HK-2 (cell line): ENCODE results near the gene NFASC.

Experiments
- DNase-seq: peaks from one replicate; pipeline ENCODE4 v3.0.0-alpha.2; 2018; ENCODE audit not compliant: unreplicated experiment

NFASC gene

DNA sequence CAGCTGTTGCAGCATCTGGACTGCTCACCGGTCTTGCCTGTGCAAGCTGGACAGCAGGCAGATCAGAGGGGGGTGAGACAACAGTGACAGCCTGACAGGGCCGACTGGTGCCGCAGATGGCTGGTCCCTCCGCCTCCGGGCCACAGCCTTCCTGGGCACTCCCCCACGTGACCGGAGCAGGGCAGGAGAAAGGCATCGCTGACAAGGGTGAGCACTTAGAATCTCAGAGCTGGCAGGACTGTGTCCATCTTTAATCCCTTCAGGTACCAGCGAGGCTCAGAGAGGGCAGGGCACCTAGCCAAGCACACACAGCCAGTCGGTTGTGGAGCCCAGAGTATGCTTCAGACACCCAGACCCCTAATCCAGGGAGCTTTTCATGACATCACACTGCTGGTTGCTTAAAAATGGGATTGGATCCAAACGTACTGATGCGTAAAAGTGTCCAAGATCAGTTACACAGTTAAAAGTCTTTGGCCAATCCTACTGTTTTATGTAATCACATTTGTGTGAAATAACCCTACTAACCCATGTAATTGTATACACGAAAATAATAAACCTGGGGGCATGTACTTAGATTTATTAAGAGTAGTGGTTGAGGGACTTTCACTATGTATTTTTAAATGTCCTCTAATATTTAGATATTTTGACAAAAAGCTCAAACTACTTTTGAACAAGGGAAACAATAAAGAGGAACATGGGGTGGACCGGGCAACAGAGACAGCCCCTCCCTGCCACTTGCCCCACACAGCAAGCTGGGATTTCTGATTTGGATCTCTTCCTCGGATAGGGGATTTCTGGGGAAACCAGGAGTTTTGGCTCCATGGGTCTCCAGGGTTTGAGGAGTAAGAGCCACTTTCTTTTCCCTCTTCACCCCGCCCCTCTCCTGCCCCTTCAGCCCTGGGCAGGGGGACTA is 171.6 kb downstream of the NFASC start:
- DNase-seq = no peak

DNA sequence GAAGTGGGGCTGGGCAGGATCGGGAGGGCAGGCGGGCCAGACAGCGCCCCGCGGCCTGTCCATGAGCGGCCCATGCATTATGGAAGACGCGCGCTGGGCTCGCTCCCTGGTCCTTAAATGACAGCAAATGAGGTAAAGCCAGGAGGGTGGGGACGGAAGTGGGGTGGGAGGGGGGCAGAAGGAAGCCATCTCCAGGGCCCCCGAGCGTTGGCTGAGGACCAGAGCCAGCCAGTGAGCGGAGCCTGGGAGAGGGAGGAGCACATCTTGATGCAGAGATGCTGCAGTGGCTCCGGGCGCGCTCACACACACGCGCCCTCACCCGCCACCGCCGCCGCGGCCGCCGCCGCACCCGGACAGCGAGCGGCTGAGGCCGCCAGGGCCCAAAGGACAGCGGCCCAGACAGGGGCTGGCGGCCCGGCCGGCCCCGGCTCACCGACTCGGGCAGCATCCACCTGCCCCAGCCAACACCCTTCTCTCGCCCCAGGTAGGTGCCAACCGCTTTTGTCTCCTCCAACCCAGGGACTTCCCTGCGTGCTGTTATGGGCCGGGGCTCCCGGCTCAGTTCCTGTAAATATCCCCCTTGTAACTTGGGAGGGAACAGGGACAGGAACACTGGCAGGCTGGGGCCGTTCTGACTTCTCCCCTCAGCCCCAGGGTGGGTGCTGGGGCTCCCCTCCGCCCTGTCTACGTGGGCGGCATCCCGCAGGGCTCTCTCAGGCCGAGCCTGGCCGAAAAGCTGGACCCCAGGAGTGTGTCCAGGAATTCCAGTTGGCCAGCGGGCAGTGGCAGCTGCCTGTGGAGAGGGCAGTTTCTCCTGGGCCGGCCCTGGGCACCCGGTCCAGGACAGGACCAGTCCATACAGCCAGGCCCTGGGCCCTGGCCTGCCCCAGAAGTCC is 172.5 kb downstream of the NFASC start, which contains the start of gene CNTN2:
CNTN2 (plus strand) TSS at position 302 of the 896 bp plus-strand sequence. CDS start 9,974 bp downstream, outside the sequence.
- no peak for DNase-seq

DNA sequence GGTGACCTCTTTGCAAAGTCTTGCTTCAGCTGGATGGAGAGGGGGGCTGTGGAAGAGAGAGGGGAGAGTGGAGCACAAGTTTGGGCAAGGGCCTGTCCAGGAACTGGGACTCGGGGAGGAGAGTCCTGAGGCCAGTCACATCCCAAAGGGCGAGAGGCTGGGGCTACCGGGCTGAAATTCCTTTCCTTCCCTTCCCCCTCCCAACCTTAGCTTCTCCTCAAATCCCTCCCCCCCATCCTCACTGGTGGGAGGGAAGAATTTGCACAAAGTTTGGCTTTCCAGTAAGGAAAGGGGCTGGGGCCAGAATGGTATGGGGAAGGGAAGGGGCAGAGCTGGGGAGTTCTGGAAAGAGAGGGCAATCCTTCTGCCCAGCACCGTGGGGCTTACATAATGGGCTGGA is 173.2 kb downstream of the NFASC start:
- DNase-seq = no peak

- DNase-seq = no peak
These were observed 174.1 kb downstream of the NFASC start for GRCh38 chr1:205044741-205045140.

- no peak for DNase-seq
These were observed 174.5 kb downstream of the NFASC start for GRCh38 chr1:205045146-205045545.

DNA sequence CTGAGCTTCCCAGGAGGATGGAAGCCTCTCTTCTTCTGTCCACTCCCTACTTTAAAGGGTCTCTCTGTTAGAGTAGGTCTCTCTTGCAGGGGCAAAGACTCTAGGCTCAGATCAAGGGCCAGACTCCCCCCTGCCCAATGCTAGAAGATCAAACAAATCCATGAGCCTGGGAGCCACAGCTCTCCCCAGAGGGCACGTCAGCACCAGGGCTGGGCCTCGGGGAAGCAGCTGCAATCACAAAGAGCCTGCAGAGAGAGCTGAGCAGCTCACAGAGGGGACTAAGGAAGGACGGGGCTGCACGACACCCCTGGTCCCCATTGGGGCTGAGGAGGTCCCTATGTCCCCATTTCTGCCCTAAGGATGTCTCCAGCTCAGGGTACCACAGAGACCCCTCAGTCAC is 176.2 kb downstream of the NFASC start:
- no peak for DNase-seq

DNA sequence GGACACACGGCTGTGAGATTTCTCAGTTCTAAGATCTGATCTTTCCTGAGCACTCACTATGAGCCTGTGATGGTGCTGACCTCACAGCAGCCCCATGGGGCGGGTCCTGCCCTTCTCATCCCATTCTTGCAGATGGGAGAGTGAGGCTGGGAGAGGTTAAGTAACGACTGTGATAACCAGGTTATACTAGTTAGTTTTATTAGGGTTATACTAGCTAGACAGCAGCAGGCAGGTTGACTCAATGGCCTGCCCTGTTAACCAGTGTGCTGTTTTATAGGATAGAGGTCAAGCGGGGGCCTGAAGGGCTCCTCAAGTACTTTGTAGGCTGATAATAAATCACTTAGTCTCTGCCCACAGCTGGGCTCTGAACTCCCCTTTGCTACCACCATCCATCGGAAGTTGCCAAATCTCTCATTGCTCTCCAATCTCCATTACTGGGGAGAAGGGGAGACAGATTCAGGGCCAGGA is 177.1 kb downstream of the NFASC start:
- no peak for DNase-seq

DNA sequence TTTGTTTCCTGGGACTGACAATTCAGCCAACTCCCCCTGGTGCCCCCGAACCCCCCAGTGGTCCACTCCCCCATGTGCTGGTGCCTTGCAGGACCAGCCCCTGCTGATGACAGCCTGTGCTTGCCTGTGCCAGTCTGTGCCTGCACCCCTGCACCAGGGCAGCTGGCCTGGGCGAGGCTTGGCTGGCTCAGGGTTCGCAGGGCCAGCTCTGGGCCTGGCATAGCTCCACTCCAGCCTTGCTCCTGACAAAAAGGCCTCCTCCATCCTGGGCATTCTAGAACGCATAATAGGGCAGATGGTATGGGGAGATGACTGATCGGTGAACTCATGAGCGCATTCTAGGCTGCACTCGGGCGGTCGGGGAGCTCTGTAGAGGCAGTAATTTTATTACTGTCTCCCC is 177.7 kb downstream of the NFASC start:
- no peak for DNase-seq

DNA sequence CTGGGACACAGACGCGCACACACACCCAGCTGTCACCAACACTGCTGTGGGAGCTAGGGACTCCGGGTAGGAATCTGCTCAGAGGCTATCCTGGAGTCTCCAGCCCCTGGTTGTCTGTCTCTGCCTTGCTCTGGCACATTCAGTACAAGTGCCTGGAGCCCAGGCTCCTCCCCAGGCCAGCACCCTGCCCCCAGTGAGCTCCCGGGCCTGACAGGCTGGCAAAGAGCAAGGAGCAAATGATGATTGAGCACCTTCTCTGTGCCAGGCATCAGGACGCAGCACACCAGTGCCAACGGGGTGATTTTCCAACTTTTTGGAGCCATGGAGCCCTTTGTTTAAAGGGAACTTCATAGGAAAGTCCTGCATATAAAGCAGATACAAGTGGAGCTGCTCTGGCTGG is 178.8 kb downstream of the NFASC start:
- no peak for DNase-seq

DNA sequence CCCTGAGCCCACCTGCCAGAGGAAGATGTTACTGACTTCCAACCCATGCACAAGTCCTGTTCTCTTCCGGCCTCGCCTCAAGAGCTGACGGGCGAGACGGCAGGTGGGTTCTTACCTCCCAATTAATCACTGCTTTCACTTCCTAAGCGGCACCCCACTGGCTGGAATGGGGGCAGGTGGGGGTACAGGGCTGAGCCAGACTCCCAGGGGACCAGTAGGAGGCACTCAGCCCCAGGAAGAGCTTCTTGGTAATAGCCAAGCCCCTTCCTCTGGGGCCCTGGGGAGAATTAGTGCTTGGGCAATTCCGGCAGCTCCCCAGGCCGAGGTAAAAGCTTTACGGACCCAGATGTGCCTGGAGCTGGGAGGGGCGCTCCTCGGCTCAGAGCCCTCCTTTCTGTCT is 182.0 kb downstream of the NFASC start:
- no peak for DNase-seq

DNA sequence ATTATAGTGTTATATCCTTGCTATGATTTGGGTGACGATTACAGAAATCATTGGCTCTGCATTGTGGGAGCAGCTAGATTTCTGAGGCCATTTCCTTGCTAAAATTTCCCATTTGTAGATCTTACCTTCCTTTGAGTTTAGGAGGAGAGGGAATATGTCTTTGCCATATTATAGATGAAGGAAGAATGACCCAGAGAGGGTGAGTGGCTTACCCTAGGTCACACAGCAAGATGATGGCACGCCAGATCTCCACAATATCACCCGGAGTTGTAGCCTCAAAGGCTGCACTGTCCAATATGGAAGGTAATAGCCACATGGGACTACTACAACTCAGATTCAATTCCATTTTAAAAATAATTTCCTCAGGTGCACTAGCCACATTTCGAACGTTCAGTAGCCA is 182.6 kb downstream of the NFASC start:
- DNase-seq = no peak

GRCh38 chr1:205054013-205054412 is 183.4 kb downstream of the NFASC start:
- DNase-seq = no peak

GRCh38 chr1:205056188-205056611 is 185.5 kb downstream of the NFASC start:
- DNase-seq = no peak

- DNase-seq = no peak
These were observed 186.4 kb downstream of the NFASC start for GRCh38 chr1:205056956-205057568.

DNA sequence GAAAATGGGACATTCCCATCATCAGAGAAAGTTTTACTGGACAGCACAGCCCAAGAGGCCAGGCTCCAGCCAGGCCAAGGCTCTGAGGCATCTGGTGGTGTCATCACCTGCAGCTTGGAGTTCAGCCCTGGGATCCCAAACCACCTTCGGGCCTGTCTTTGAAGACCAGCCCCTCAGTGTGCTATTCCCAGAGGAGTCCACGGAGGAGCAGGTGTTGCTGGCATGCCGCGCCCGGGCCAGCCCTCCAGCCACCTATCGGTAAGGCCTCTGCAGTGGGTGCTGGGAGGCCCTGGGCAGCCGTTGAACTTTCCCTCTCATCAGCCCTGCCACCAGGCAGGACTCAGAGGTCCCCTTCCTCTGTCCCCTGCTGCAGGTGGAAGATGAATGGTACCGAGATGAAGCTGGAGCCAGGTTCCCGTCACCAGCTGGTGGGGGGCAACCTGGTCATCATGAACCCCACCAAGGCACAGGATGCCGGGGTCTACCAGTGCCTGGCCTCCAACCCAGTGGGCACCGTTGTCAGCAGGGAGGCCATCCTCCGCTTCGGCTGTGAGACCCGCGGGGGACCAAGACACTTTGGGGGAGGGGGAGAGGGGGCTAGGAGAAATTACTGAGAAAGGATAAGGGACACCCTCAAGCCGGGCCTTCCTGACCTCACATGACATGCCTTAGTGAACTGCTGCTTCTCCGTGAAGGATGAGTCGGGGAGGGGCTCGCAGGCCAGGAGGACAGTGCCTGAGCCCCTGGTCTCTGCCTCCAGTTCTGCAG is 187.3 kb downstream of the NFASC start:
- no peak for DNase-seq

DNA sequence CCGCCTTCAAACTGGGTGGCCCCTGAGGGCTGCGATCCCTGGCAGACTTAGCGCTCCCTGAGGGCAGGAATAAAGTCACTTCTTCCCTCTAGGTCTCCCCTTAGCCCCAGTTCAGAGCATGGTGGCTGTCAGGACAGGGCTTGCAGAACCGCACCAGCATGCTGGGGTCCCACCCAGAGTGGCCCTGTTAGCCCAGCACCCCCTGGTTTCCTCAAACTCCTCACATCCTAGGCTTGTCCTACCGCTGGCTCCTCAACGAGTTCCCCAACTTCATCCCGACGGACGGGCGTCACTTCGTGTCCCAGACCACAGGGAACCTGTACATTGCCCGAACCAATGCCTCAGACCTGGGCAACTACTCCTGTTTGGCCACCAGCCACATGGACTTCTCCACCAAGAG is 188.2 kb downstream of the NFASC start:
- no peak for DNase-seq

DNA sequence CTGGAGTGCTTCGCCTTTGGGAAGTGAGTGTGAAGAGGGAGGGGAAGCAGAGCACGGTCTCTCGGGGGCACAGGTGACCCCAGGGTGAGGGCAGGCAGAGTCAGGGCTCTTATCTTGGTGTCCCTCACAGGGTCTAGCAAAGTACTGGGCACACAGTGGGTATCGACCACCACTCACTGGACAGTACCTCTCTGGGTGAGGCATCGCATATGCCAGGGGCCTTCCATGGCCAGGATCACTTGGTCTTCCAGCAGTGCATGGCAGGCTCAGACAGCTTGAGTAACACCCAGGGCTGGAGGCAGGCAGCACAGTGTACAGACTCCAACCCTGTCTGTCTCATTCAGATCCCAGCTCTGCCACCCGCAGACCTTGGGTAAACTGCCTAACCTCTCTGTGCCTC is 189.0 kb downstream of the NFASC start:
- DNase-seq = no peak

DNA sequence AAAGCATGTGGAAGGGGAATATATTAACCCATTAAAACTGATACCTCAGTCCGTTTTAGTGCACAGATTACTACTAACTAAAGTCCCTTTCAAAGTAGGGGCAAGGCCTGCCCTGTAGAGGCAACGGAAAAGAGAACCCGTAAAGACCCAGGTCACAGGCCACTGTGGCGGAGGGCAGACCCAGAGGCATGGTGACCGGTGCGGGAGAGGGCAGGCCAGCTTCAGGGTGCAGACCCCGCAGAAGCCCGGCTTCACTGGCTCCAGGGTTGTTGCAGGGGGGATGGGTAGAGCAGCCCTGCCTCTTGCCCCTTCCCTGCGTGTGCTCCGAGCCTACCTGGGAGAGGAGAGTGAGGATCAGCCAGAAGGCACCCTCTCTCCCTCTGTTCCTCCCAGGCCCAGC is 190.1 kb downstream of the NFASC start:
- DNase-seq = no peak

GRCh38 chr1:205061227-205061626 is 190.6 kb downstream of the NFASC start:
- no peak for DNase-seq

GRCh38 chr1:205061665-205062069 is 191.0 kb downstream of the NFASC start:
- DNase-seq = peak; percentile 71

DNA sequence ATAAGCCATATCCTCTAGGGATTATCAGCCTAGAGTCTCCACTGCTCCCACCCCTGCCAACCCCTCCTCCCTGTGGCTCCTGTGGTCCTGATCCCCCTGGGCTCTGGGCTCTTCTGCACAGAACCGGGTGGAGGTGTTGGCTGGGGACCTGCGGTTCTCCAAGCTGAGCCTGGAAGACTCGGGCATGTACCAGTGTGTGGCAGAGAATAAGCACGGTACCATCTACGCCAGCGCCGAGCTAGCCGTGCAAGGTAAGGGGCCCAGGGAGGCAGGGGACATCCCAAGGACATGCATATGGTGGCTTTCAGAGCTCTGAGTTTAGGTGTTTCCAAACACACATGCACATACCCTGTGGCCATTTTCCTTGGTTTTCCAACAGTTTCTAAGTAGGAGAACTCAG is 191.7 kb downstream of the NFASC start:
- no peak for DNase-seq
